H9 (cell line): ENCODE measurements around the gene KCNAB1. TPM values are rescaled to one million over a fixed set of nuclear protein-coding genes. Genes with fewer than 3 reads are reported as not detected.
A peak's percentile ranks its signal among the peaks of the same experiment; 100 is the strongest.

Source experiments
- DNase-seq: peaks from one replicate; pipeline ENCODE4 v3.0.0-alpha.2; 2017
- H2AFZ ChIP-seq: one replicate; pipeline ENCODE4 v1.6.1; 2013; ENCODE audit warnings: mild to moderate bottlenecking, low read length, control low read depth, moderate library complexity
- H2AK5ac ChIP-seq: 2 replicates; pipeline ENCODE4 v1.6.1; 2013; ENCODE audit warnings: low read length, control low read depth, mixed read lengths; ENCODE audit not compliant: insufficient read length
- H2BK120ac ChIP-seq: one replicate; pipeline ENCODE4 v1.6.1; 2013; ENCODE audit warnings: low read depth, mild to moderate bottlenecking, low read length, control low read depth, inconsistent platforms; ENCODE audit not compliant: poor library complexity, severe bottlenecking
- H2BK12ac ChIP-seq: 2 replicates; pipeline ENCODE4 v1.6.1; 2013; ENCODE audit warnings: low read length, control low read depth, mixed read lengths, low read depth; ENCODE audit not compliant: insufficient read length
- H2BK15ac ChIP-seq: 2 replicates; pipeline ENCODE4 v1.6.1; 2013; ENCODE audit warnings: low read depth, low read length, control low read depth
- H2BK20ac ChIP-seq: one replicate; pipeline ENCODE4 v1.6.1; 2013; ENCODE audit warnings: low read depth, mild to moderate bottlenecking, low read length, control low read depth, inconsistent platforms; ENCODE audit not compliant: poor library complexity, severe bottlenecking
- H2BK5ac ChIP-seq: 2 replicates; pipeline ENCODE4 v1.6.1; 2013; ENCODE audit warnings: low read length, control low read depth, mixed read lengths; ENCODE audit not compliant: insufficient read length
- H3K14ac ChIP-seq: 2 replicates; pipeline ENCODE4 v1.6.1; 2013; ENCODE audit warnings: low read length, control low read depth; ENCODE audit not compliant: insufficient read depth
- H3K18ac ChIP-seq: 2 replicates; pipeline ENCODE4 v1.6.1; 2013; ENCODE audit warnings: low read depth, mild to moderate bottlenecking, mixed read lengths, low read length, control low read depth; ENCODE audit not compliant: insufficient read length
- H3K23ac ChIP-seq: 2 replicates; pipeline ENCODE4 v1.6.1; 2013; ENCODE audit warnings: low read length, control low read depth, mixed read lengths, low read depth; ENCODE audit not compliant: insufficient read length
- H3K23me2 ChIP-seq: 2 replicates; pipeline ENCODE4 v1.6.1; 2013; ENCODE audit warnings: low read depth, mild to moderate bottlenecking, mixed read lengths, low read length, control low read depth; ENCODE audit not compliant: insufficient read length, poor library complexity, severe bottlenecking
- H3K27ac ChIP-seq: 2 replicates; pipeline ENCODE4 v1.5.1; 2013; ENCODE audit warnings: low read length, control low read depth, mixed read lengths, low read depth; ENCODE audit not compliant: insufficient read length
- H3K27me3 ChIP-seq: 2 replicates; pipeline ENCODE4 v1.6.1; 2013; ENCODE audit warnings: low read length, control low read depth, inconsistent platforms; ENCODE audit not compliant: insufficient read depth
- H3K4ac ChIP-seq: 2 replicates; pipeline ENCODE4 v1.6.1; 2013; ENCODE audit warnings: low read depth, mild to moderate bottlenecking, control low read depth, inconsistent platforms, low read length, moderate library complexity
- H3K4me1 ChIP-seq: 2 replicates; pipeline ENCODE4 v1.6.1; 2013; ENCODE audit warnings: low read length, control low read depth, inconsistent platforms; ENCODE audit not compliant: insufficient read depth
- H3K4me2 ChIP-seq: 2 replicates; pipeline ENCODE4 v1.6.1; 2013; ENCODE audit warnings: low read length, control low read depth, mixed read lengths; ENCODE audit not compliant: insufficient read length, insufficient read depth
- H3K56ac ChIP-seq: 2 replicates; pipeline ENCODE4 v1.6.1; 2013; ENCODE audit warnings: low read depth, mild to moderate bottlenecking, mixed read lengths, low read length, control low read depth; ENCODE audit not compliant: insufficient read length
- H3K79me1 ChIP-seq: 2 replicates; pipeline ENCODE4 v1.6.1; 2013; ENCODE audit warnings: low read depth, mild to moderate bottlenecking, moderate library complexity, low read length, control low read depth, inconsistent platforms; ENCODE audit not compliant: insufficient read depth, poor library complexity, severe bottlenecking
- H3K79me2 ChIP-seq: 2 replicates; pipeline ENCODE4 v1.6.1; 2013; ENCODE audit warnings: low read length, control low read depth, inconsistent platforms; ENCODE audit not compliant: insufficient read depth
- H3K9ac ChIP-seq: 2 replicates; pipeline ENCODE4 v1.6.1; 2013; ENCODE audit warnings: low read length, control low read depth, mixed read lengths; ENCODE audit not compliant: insufficient read length; ENCODE audit errors: extremely low read depth
- H3K9me3 ChIP-seq: one replicate; pipeline ENCODE4 v1.6.1; 2013; ENCODE audit warnings: low read depth, low read length, inconsistent platforms; ENCODE audit not compliant: control insufficient read depth
- H3T11ph ChIP-seq: one replicate; pipeline ENCODE4 v1.6.1; 2013; ENCODE audit warnings: mild to moderate bottlenecking, low read length, control low read depth, inconsistent platforms
- H4K20me1 ChIP-seq: one replicate; pipeline ENCODE4 v1.6.1; 2013; ENCODE audit not compliant: control insufficient read depth, insufficient read length, insufficient read depth
- H4K5ac ChIP-seq: 2 replicates; pipeline ENCODE4 v1.6.1; 2013; ENCODE audit warnings: low read depth, mild to moderate bottlenecking, mixed read lengths, low read length, control low read depth; ENCODE audit not compliant: insufficient read length
- H4K8ac ChIP-seq: replicated peaks from 2 replicates; pipeline ENCODE4 v1.6.1; 2013; ENCODE audit warnings: low read length, control low read depth, mixed read lengths, low read depth; ENCODE audit not compliant: insufficient read length
- H4K91ac ChIP-seq: 2 replicates; pipeline ENCODE4 v1.6.1; 2013; ENCODE audit warnings: low read depth, mild to moderate bottlenecking, moderate library complexity, mixed read lengths, low read length, control low read depth; ENCODE audit not compliant: insufficient read length
- H3K27ac Mint-ChIP-seq, 3 experiments: 2 replicates in 2 of 3; 3 replicates in 1 of 3; pipeline ENCODE4 v1.8.0; 2020 to 2021; ENCODE audit warnings: mixed read lengths in 3 of 3, mild to moderate bottlenecking in 1 of 3, moderate library complexity in 1 of 3
- H3K27me3 Mint-ChIP-seq: 2 replicates; pipeline ENCODE4 v1.8.0; 2021; ENCODE audit warnings: low read depth, mild to moderate bottlenecking, moderate library complexity, mixed read lengths
- H3K36me3 Mint-ChIP-seq, 3 experiments: 2 replicates in 2 of 3; 3 replicates in 1 of 3; pipeline ENCODE4 v1.8.0; 2020 to 2021; ENCODE audit warnings: low read depth in 3 of 3, mixed read lengths in 3 of 3; ENCODE audit not compliant: insufficient read depth in 1 of 3
- H3K4me1 Mint-ChIP-seq, 2 experiments: 2 replicates each; pipeline ENCODE4 v1.8.0; 2020; ENCODE audit warnings: mixed read lengths in 2 of 2
- H3K4me3 Mint-ChIP-seq, 2 experiments: 2 replicates in 1 of 2; 3 replicates in 1 of 2; pipeline ENCODE4 v1.8.0; 2020 to 2021; ENCODE audit warnings: mild to moderate bottlenecking in 2 of 2, mixed read lengths in 2 of 2, moderate library complexity in 1 of 2
- H3K9me3 Mint-ChIP-seq, 2 experiments: 2 replicates in 1 of 2; 3 replicates in 1 of 2; pipeline ENCODE4 v1.8.0; 2020; ENCODE audit warnings: mild to moderate bottlenecking in 2 of 2, mixed read lengths in 2 of 2, moderate library complexity in 1 of 2
- WGBS: extraction: QIAGEN DNeasy Blood & Tissue Kit; methylation state at CpG from one replicate; pipeline ENCODE4 v1.1.7; 2013; ENCODE audit warnings: missing lambda C conversion rate, low lambda C conversion rate, mixed read lengths; ENCODE audit not compliant: insufficient read length; ENCODE audit errors: extremely low coverage; 5-methylcytosine and 5-hydroxymethylcytosine counted together
- total RNA-seq: library from RNA; stranded (reverse); gene quantifications from 2 replicates; pipeline ENCODE4 v1.2.1, GENCODE V29; 2021
- TF ChIP-seq, protein P1 (sequence below): fragments of 200-600 bp; sonication (generic); conservative IDR thresholded peaks from 3 replicates; pipeline ENCODE4 v1.8.0; 2021; ENCODE audit warnings: antibody characterized with exemption, mild to moderate bottlenecking

Gene KCNAB1
- total RNA-seq, 1 experiment from 2014 or later = 3.7 TPM

DNA sequence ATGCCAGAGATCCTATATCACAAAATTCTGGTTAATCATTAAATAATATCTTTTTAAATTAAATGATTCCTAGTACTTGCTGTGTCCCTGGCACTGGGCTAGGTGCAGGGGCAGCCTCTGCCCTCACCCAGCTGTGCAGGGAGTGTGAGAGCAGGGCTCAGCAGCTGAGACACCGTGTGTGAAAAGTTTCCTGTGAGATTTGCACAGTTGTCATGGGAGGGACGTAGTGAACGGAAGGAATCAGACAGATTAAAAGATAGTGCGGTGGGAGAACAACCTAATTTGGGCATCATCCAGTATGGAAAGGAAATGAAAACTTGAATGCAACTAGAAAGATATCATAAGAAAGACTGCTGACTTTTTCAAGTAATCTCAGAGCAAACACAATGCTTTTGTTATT, 230.4 kb downstream of the KCNAB1 start:
- H2BK15ac ChIP-seq = no peak overlapping the region
- H2AFZ ChIP-seq = no peak overlapping the region
- H3T11ph ChIP-seq = no peak overlapping the region
- no peak overlapping the region for H4K91ac ChIP-seq
- no CpG with 5 or more reads among the region's 4 CpGs for WGBS
- no peaks in the 10 kb centered on the region for H3K79me1 ChIP-seq
- H3K27me3 ChIP-seq = no peaks in the 10 kb centered on the region
- H2BK5ac ChIP-seq = no peak overlapping the region
- Mint-ChIP-seq H3K27ac (no peak overlapping the region), H3K9me3 (no peaks in the 10 kb centered on the region), H3K4me3 (no peak overlapping the region), H3K36me3 (no peaks in the 10 kb centered on the region), H3K4me1 (peaks cover 19 to 26% of the 10 kb centered on the region in 2 experiments), H3K27me3 (no peaks in the 10 kb centered on the region)
- H4K20me1 ChIP-seq = no peaks in the 10 kb centered on the region
- H3K4ac ChIP-seq = no peak overlapping the region
- no peak overlapping the region for H3K4me2 ChIP-seq
- no peak overlapping the region for H3K27ac ChIP-seq
- no peak overlapping the region for H2AK5ac ChIP-seq
- no peak for DNase-seq
- no peak overlapping the region for H3K56ac ChIP-seq
- no peaks in the 10 kb centered on the region for H3K23me2 ChIP-seq
- no peak overlapping the region for H2BK20ac ChIP-seq
- no peak overlapping the region for H3K23ac ChIP-seq
- H3K18ac ChIP-seq = peak overlapping the region; percentile 40
- TF ChIP-seq, protein P1, sequence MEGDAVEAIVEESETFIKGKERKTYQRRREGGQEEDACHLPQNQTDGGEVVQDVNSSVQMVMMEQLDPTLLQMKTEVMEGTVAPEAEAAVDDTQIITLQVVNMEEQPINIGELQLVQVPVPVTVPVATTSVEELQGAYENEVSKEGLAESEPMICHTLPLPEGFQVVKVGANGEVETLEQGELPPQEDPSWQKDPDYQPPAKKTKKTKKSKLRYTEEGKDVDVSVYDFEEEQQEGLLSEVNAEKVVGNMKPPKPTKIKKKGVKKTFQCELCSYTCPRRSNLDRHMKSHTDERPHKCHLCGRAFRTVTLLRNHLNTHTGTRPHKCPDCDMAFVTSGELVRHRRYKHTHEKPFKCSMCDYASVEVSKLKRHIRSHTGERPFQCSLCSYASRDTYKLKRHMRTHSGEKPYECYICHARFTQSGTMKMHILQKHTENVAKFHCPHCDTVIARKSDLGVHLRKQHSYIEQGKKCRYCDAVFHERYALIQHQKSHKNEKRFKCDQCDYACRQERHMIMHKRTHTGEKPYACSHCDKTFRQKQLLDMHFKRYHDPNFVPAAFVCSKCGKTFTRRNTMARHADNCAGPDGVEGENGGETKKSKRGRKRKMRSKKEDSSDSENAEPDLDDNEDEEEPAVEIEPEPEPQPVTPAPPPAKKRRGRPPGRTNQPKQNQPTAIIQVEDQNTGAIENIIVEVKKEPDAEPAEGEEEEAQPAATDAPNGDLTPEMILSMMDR = no peak
- no peak overlapping the region for H2BK12ac ChIP-seq
- no peaks in the 10 kb centered on the region for H3K9me3 ChIP-seq
- H2BK120ac ChIP-seq = no peak overlapping the region
- H3K4me1 ChIP-seq = no peaks in the 10 kb centered on the region; the same call in 1 of the 2 replicates
- H3K14ac ChIP-seq = no peak overlapping the region
- H4K5ac ChIP-seq = no peak overlapping the region
- no peaks in the 10 kb centered on the region for H3K79me2 ChIP-seq
- H3K9ac ChIP-seq = no peak overlapping the region
- H4K8ac ChIP-seq = no peak overlapping the region
